SU-DHL-6 (cell line): ENCODE data around the gene TAOK1.

Experiments used
- H2AFZ ChIP-seq: fragments of 200-600 bp; sonication (generic); 2 replicates; pipeline ENCODE4 v1.6.1; 2014; ENCODE audit warnings: low read depth, mild to moderate bottlenecking, moderate library complexity, mixed read lengths, antibody characterized with exemption, low read length; ENCODE audit not compliant: severe bottlenecking
- H3F3A ChIP-seq: fragments of 200-600 bp; shearing (Covaris generic); 2 replicates; pipeline ENCODE4 v1.6.0; 2016; ENCODE audit warnings: antibody characterized with exemption, mild to moderate bottlenecking; ENCODE audit not compliant: insufficient read depth
- H3K27ac ChIP-seq: fragments of 200-600 bp; sonication (generic); 2 replicates; pipeline ENCODE4 v1.5.1; 2016; ENCODE audit warnings: low read depth, mild to moderate bottlenecking, low read length, moderate library complexity, mixed read lengths
- H3K27me3 ChIP-seq: fragments of 200-600 bp; sonication (generic), shearing (Covaris generic); 2 replicates; pipeline ENCODE4 v1.6.0; 2014; ENCODE audit warnings: mild to moderate bottlenecking, low read length
- H3K36me3 ChIP-seq: fragments of 200-600 bp; sonication (generic); 2 replicates; pipeline ENCODE4 v1.6.1; 2014; ENCODE audit warnings: mild to moderate bottlenecking, low read length, mixed read lengths
- H3K4me2 ChIP-seq: fragments of 300-600, 200-600 bp; shearing (Covaris generic), sonication (generic); 2 replicates; pipeline ENCODE4 v1.6.0; 2014; ENCODE audit warnings: low read length, low read depth, mild to moderate bottlenecking; ENCODE audit not compliant: poor library complexity, severe bottlenecking
- H3K4me3 ChIP-seq: fragments of 200-600 bp; sonication (generic); 2 replicates; pipeline ENCODE4 v1.5.1; 2014; ENCODE audit warnings: antibody characterized with exemption, low read length, mild to moderate bottlenecking, mixed read lengths; ENCODE audit not compliant: insufficient read depth, poor library complexity, severe bottlenecking
- H3K79me2 ChIP-seq: fragments of 200-600 bp; sonication (generic); 2 replicates; pipeline ENCODE4 v1.6.1; 2014; ENCODE audit warnings: mild to moderate bottlenecking, low read length, moderate library complexity; ENCODE audit not compliant: insufficient read depth
- H3K9ac ChIP-seq: fragments of 200-600 bp; sonication (generic); 2 replicates; pipeline ENCODE4 v1.7.0; 2014; ENCODE audit warnings: mild to moderate bottlenecking, low read length
- H3K9me2 ChIP-seq: fragments of 200-600 bp; sonication (generic); replicated peaks from 2 replicates; pipeline ENCODE4 v1.6.1; 2014; ENCODE audit warnings: low read length; ENCODE audit not compliant: insufficient read depth
- H3K9me3 ChIP-seq: fragments of 200-600 bp; sonication (generic); 2 replicates; pipeline ENCODE4 v1.6.1; 2014; ENCODE audit warnings: low read length, mixed read lengths; ENCODE audit not compliant: insufficient read depth
- H4K20me1 ChIP-seq: fragments of 200-600 bp; sonication (generic); 2 replicates; pipeline ENCODE4 v1.6.1; 2014; ENCODE audit warnings: low read depth, mild to moderate bottlenecking, antibody characterized with exemption, low read length, moderate library complexity, mixed read lengths
- EZH2phosphoT487 ChIP-seq: fragments of 200-600 bp; sonication (generic), shearing (Covaris generic); conservative IDR thresholded peaks from 2 replicates; pipeline ENCODE4 v1.6.1; 2018; ENCODE audit warnings: mild to moderate bottlenecking, antibody characterized with exemption, low read length, moderate library complexity, mixed read lengths
- TF ChIP-seq, protein P1 (sequence below): fragments of 200-600 bp; sonication (generic); IDR thresholded peaks from one replicate; pipeline ENCODE4 v1.5.1; 2017; ENCODE audit warnings: antibody characterized with exemption, mild to moderate bottlenecking, low read length, moderate library complexity; ENCODE audit not compliant: insufficient read depth, poor library complexity, severe bottlenecking

TAOK1 gene

DNA sequence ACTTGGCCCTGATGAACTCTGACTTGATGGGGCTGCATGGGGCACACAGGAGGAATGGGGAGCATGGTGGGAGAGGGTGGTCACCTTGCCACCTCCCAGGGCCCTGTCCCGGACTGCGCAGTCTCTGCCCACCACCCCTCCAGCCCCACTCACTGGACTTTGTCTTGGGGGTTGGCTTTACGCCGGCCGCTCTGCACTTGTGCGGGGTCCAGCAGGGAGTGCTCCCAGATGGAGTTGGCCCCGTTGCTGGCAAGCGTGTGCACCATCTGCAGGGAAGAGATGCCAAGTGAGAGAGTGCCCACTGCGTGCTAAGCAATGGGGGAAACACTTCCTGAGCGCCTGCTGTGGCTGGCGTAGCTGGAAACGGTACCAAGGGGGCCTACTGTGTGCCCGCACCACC, 192.6 kb downstream of the TAOK1 start:
- H3K9me2 ChIP-seq = no peaks in the 10 kb centered on the region
- no peaks in the 10 kb centered on the region for H4K20me1 ChIP-seq
- H3K9ac ChIP-seq = no peak overlapping the region
- H2AFZ ChIP-seq = no peak overlapping the region
- H3F3A ChIP-seq = no peaks in the 10 kb centered on the region
- H3K79me2 ChIP-seq = peaks cover 45% of the 10 kb centered on the region
- H3K9me3 ChIP-seq = no peaks in the 10 kb centered on the region
- H3K27ac ChIP-seq = no peak overlapping the region
- no peaks in the 10 kb centered on the region for H3K27me3 ChIP-seq
- H3K36me3 ChIP-seq = no peaks in the 10 kb centered on the region
- TF ChIP-seq, protein P1, sequence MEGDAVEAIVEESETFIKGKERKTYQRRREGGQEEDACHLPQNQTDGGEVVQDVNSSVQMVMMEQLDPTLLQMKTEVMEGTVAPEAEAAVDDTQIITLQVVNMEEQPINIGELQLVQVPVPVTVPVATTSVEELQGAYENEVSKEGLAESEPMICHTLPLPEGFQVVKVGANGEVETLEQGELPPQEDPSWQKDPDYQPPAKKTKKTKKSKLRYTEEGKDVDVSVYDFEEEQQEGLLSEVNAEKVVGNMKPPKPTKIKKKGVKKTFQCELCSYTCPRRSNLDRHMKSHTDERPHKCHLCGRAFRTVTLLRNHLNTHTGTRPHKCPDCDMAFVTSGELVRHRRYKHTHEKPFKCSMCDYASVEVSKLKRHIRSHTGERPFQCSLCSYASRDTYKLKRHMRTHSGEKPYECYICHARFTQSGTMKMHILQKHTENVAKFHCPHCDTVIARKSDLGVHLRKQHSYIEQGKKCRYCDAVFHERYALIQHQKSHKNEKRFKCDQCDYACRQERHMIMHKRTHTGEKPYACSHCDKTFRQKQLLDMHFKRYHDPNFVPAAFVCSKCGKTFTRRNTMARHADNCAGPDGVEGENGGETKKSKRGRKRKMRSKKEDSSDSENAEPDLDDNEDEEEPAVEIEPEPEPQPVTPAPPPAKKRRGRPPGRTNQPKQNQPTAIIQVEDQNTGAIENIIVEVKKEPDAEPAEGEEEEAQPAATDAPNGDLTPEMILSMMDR = no peak
- TF ChIP-seq EZH2phosphoT487 = no peak
- H3K4me2 ChIP-seq = no peak overlapping the region
- no peak overlapping the region for H3K4me3 ChIP-seq

DNA sequence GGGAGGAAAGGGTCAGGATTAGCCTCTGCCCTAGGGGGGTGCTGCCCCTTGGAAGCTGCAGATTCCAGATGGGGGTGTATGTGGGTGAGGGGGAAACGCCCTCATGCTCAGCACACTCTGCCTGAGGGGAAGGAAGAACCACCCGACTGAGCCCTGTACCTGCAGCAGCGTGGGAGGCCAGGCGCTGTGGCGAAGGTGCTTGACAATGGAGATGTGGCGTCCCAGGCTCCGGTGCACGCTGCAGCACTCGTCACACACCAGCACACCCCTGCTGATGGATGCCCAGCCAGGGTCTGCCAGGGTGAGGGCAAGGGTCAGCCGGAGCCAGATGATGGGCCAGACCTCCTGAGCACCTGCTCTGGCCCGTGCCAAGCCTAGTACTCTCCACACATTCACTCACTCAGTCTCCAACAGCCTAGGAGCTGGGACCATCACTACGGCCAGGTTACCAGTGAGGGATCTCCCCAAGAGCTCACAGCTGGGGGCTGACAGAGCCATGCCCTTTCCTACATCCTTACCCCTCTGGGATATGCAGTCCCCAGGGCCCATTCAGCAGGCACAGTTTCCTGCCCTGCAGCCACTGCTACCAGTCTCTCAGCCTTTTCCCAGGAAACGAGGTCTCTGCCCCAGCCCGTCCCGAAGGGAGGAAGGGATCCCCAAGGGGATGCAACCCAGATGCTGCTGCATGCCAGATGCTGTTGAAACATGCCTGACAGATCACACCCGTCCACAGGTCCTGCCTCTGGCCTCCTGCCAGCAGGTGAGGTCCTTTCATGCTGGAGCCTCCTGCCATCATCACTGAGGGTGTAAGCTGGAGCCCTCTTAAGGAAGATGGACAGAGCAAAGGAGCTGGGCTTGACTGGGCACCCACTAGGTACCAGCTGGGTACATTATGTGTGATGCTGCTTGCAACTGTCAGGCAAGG, 193.4 kb downstream of the TAOK1 start:
- Histone ChIP-seq H3K4me3 (no peak overlapping the region), H3K36me3 (no peaks in the 10 kb centered on the region), H3K9ac (no peak overlapping the region), H3K79me2 (peaks cover 53% of the 10 kb centered on the region), H2AFZ (no peak overlapping the region), H3F3A (no peaks in the 10 kb centered on the region), H4K20me1 (no peaks in the 10 kb centered on the region), H3K27me3 (no peaks in the 10 kb centered on the region), H3K4me2 (no peak overlapping the region), H3K27ac (no peak overlapping the region), H3K9me3 (no peaks in the 10 kb centered on the region), H3K9me2 (no peaks in the 10 kb centered on the region)
- TF ChIP-seq EZH2phosphoT487 = no peak
- TF ChIP-seq, protein P1 = no peak

DNA sequence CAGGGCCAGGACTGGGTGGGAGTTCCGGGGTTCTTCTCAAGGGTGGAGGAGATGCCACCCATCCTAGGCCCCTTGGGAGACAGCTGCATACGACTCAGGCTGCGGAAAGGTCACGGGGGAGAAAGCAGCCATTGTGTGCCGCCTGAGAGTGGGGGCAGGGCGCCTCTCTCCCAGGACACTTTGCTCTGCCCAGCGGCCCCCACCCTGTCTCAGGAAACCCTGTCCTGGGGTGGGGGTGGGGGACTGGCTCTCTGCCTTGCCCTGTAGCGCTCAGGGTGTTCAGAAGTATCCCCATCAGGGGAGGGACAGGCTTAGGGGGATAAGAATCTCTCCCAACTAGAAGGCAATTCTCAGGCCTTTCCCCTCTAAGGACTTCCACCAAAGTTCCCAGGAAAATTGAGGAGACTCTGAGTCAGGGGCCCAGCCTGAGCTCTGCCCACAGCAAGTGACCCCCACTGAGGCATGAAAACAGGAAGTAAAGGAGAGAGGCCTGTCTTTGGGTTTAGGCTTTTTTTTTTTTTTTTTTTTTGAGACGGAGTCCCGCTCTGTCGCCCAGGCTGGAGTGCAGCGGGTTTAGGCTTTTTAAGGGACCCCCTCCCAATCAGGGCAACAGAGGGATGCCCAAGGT, 194.4 kb downstream of the TAOK1 start:
- Histone ChIP-seq H3F3A (no peaks in the 10 kb centered on the region), H3K9me2 (no peaks in the 10 kb centered on the region), H4K20me1 (no peaks in the 10 kb centered on the region), H3K9ac (peak overlapping the region; percentile 34), H3K36me3 (no peaks in the 10 kb centered on the region), H3K4me2 (peak overlapping the region; percentile 40), H2AFZ (no peak overlapping the region), H3K27ac (peak overlapping the region; percentile 22; the same call in 1 of the 2 replicates), H3K27me3 (no peaks in the 10 kb centered on the region), H3K4me3 (no peak overlapping the region), H3K9me3 (no peaks in the 10 kb centered on the region), H3K79me2 (peaks cover 57% of the 10 kb centered on the region)
- TF ChIP-seq EZH2phosphoT487 = no peak
- TF ChIP-seq, protein P1 = no peak
